ENCODE results near the gene TMEM263. TPM values are rescaled to one million over a fixed set of nuclear protein-coding genes. Genes with fewer than 3 reads are reported as not detected.

TMEM263 gene
- total RNA-seq, 1 experiment from 2014 or later, result 11.8 TPM

DNA sequence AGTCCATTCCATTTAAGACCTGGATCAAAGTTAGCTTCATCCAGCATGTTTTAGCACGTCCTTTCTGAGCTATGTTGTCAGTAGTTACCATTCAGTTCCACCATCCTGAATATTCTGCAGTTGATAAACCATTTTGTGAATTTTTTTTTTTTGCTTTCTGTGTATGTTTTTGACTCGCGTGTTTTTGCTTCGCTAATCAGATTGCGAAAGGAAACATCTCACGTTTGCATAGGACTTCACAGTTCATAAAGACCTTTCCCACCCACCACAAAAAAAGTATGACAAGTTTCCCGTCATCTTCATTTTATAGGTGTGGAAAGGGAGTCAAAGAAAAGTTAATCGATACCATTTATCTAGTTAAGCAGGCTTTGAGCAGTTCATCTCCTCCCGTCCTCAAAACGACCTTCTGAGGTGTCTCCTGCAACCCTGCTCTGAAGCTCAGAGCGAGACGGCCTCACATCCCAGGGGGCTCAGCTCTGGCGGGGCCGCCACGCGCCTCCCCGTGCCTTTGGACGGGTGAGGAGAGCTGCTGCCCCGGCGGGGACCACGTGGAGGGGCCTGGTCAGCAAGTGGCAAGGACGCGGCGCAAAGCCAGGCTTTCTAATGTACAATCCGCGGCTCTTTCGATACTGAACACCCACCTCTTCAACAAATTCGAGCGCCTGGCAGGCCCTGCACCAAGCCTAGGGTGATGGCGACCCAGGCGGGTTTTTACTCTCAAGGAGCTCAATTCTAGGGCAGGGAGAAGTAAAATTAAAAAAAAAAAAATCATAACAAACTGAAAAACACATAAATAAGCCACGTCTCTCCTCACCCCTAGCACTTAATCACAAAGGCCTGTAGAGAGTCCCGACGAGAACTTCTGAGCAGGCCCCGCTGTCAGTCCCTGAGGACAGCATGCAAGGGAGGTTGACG is 988 bp upstream of the TMEM263 start:
- Histone ChIP-seq H3K4me2 (ENCODE audit: insufficient read depth, insufficient read length, low read length) (peak overlapping the region; percentile 96), H2BK20ac (ENCODE audit: low read depth, low read length, poor library complexity, severe bottlenecking) (no peak overlapping the region), H3K27me3 (ENCODE audit: insufficient read depth, low read length) (no peaks in the 10 kb centered on the region; the same call in 1 of the 2 replicates), H3K56ac (ENCODE audit: insufficient read length, low read depth, low read length) (no peak overlapping the region), H3K23me2 (ENCODE audit: insufficient read length, low read depth, low read length, poor library complexity, severe bottlenecking) (peaks cover 10% of the 10 kb centered on the region), H2BK120ac (ENCODE audit: low read depth, low read length, poor library complexity, severe bottlenecking) (no peak overlapping the region), H2BK5ac (ENCODE audit: insufficient read length, low read length) (no peak overlapping the region), H3K9ac (ENCODE audit: extremely low read depth, insufficient read length, low read length) (no peak overlapping the region), H3K23ac (ENCODE audit: insufficient read length, low read depth, low read length) (no peak overlapping the region), H4K91ac (ENCODE audit: insufficient read length, low read depth, low read length) (no peak overlapping the region), H3K9me3 (ENCODE audit: control insufficient read depth, low read depth, low read length) (no peaks in the 10 kb centered on the region), H3K14ac (ENCODE audit: insufficient read depth, low read length) (no peak overlapping the region), H3K4ac (ENCODE audit: low read depth, low read length) (no peak overlapping the region), H3K79me1 (ENCODE audit: insufficient read depth, low read depth, low read length, poor library complexity, severe bottlenecking) (no peaks in the 10 kb centered on the region), H3K27ac (ENCODE audit: insufficient read length, low read depth, low read length) (no peak overlapping the region), H2BK12ac (ENCODE audit: insufficient read length, low read depth, low read length) (no peak overlapping the region), H2AK5ac (ENCODE audit: insufficient read length, low read length) (no peak overlapping the region), H3K79me2 (ENCODE audit: insufficient read depth, low read length) (0 out of 2 replicates have a peak, but pooled peaks cover 2% of the 10 kb centered on the region), H3T11ph (ENCODE audit: low read length) (no peak overlapping the region), H2BK15ac (ENCODE audit: low read depth, low read length) (no peak overlapping the region), H2AFZ (ENCODE audit: low read length) (peak overlapping the region; percentile 60), H4K20me1 (ENCODE audit: control insufficient read depth, insufficient read depth, insufficient read length) (no peaks in the 10 kb centered on the region), H3K4me1 (ENCODE audit: insufficient read depth, low read length) (no peaks in the 10 kb centered on the region), H4K5ac (ENCODE audit: insufficient read length, low read depth, low read length) (no peak overlapping the region), H3K18ac (ENCODE audit: insufficient read length, low read depth, low read length) (no peak overlapping the region), H4K8ac (replicated peaks; ENCODE audit: insufficient read length, low read depth, low read length) (no peak overlapping the region)
- Mint-ChIP-seq H3K36me3 (ENCODE audit: insufficient read depth in 1 of 3, low read depth in 3 of 3) (no peaks in the 10 kb centered on the region; a peak in 1 of 7 replicates), H3K4me3 (peak overlapping the region; percentile 88 to 98), H3K4me1 (peaks cover 13% of the 10 kb centered on the region in 2 experiments), H3K27me3 (ENCODE audit: low read depth) (peaks cover 34% of the 10 kb centered on the region), H3K27ac (no peak overlapping the region), H3K9me3 (peaks cover 3 to 6% of the 10 kb centered on the region in 2 experiments)
- TF ChIP-seq, protein P1, sequence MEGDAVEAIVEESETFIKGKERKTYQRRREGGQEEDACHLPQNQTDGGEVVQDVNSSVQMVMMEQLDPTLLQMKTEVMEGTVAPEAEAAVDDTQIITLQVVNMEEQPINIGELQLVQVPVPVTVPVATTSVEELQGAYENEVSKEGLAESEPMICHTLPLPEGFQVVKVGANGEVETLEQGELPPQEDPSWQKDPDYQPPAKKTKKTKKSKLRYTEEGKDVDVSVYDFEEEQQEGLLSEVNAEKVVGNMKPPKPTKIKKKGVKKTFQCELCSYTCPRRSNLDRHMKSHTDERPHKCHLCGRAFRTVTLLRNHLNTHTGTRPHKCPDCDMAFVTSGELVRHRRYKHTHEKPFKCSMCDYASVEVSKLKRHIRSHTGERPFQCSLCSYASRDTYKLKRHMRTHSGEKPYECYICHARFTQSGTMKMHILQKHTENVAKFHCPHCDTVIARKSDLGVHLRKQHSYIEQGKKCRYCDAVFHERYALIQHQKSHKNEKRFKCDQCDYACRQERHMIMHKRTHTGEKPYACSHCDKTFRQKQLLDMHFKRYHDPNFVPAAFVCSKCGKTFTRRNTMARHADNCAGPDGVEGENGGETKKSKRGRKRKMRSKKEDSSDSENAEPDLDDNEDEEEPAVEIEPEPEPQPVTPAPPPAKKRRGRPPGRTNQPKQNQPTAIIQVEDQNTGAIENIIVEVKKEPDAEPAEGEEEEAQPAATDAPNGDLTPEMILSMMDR (conservative IDR thresholded peaks at IDR 0.05), result no peak
- peak; percentile 43 for DNase-seq
- WGBS (ENCODE audit: extremely low coverage, insufficient read length, low lambda C conversion rate), result no CpG with 5 or more reads among the region's 36 CpGs

Measured in H9 (cell line).